GM19468 (cell line): Measurements from ENCODE around the gene WDR70.
"Not testable (repeated sequence)": the region's sequence is repeated elsewhere in the genome, so short reads cannot be mapped to it uniquely, and the experiment has no call there.

Experiments used
- ATAC-seq: cut with Tn5 transposase; IDR thresholded peaks from one replicate; pipeline ENCODE4 v1.9.1; 2021; ENCODE audit warnings: mild to moderate bottlenecking, moderate library complexity, moderate number of reproducible peaks; ENCODE audit not compliant: unreplicated experiment; ENCODE audit errors: extremely low read depth

Gene WDR70

DNA sequence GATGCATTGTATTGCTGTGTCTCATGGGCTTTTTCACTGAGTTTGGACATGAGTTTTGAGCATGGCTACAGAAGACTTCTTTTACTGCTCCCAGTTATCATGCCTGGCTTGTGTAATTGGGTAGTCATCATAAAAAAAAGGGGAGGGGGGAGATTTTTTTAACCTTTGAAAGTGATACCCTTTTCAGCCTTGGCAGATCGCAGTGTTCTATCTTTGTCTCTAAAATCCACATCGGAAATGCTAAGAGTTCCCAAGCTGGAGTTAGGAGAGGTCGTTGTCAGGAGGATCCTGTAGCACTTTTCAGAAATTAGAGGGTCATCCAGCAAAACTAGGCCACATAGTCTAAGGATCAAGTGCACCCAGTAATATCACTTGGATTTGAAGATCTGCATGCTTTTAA, 188.4 kb downstream of the WDR70 start:
- no peak for ATAC-seq

DNA sequence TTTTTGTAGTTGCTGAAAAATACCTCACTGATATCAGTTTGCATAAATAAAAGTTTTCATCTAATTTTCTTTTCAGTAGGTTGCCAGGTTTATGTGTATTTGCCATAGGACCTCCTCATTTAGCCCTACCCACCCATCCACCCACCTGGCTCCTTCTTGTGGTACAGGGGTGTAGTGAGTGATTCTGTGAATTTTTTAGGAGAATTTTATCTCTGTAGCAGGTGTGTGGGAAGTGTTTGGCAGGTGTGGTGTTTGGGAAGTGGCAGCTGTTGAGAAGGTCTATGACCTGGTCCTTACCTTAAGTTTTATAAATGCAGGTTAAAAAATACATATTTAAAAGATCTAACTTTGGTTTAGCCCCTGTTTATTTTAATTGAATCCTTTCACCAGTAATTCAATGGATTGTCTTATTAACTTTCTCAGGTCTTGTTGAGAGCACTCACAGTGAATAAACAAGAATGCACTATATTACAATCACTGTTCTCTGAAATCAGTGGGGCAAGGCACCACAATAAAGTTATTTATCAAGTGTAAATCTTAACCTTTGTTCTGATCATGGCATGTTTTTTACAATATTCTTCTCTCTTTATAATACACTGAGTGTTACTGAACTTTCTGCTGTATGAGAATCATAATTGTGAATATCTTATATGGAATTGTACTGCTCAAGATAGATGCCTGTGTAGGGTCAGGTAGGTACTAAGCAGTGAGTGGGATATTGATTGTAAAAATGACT, 189.1 kb downstream of the WDR70 start:
- no peak for ATAC-seq

DNA sequence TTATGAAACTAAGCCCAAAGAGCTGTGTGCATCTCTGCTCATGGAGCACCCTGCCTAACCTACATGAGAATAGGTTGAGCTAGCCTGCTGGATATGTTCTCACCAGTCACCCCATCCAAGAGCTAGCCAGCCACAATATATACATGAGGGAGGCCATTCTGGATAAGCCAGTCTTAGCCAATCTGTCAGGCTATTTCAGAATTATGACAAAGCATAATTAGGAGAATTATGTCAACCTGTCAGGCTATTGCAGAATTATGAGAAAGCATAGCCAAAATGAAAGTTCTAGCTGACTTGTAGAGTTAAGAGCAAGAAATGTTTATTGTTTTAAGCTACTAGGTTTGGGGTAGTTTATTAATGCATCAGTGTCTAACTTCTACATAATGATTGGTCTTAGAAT, 189.8 kb downstream of the WDR70 start:
- ATAC-seq = no peak

DNA sequence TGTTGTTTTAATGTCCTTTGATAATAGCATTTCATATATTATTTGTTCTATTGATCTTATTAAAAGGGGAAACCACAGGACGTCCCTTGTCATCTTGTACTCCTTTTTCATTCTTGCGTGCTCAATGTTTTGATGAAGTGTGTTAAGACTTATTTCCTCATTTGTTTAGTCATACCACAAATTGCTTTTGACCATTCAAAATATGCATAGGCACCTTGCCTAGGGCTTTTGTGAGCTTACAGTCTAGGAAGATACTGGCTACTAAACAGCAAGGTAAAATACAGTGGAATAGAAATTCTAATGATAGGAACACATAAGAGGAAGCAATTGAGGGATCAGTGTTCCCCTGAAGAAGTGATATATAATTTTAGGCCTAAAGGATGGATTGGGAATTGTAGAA, 190.3 kb downstream of the WDR70 start:
- no peak for ATAC-seq

DNA sequence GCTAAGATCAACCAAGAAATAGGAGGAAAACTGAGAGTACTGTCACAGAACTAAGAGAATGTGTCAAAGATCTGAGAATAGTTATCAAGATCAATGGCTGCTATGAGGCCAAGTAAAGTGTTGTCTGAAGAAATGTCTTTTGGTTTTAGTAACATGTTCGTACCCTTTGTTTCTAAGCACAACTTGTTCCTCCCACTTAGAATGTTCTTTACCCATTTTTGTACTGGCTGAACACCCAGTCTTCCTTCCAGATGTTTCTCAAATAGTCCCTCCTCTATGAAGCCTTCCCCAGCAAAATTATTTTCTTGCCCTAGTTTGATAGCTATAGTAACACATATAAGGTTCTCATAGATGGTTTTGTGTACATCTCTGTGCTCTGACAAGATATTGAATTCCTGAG, 191.5 kb downstream of the WDR70 start:
- ATAC-seq = no peak

DNA sequence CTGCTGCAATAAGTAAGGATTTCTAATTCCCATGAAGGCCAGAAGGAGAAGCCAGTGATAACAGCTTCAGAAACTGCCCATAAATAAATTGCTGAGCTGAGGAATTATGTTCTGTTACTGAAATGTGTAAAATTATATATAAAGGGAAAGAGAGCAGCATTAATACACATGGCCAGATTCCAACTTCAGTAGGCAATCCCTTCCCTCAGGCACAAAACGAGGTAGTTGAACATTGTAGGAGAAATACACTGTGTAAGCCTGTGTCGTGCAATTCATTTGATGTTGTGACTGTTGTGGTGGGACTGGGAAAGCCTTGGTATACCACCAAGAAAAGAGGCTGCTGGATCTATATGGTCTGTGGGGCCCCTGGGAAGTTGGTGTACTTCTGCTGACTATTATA, 192.9 kb downstream of the WDR70 start:
- no peak for ATAC-seq

DNA sequence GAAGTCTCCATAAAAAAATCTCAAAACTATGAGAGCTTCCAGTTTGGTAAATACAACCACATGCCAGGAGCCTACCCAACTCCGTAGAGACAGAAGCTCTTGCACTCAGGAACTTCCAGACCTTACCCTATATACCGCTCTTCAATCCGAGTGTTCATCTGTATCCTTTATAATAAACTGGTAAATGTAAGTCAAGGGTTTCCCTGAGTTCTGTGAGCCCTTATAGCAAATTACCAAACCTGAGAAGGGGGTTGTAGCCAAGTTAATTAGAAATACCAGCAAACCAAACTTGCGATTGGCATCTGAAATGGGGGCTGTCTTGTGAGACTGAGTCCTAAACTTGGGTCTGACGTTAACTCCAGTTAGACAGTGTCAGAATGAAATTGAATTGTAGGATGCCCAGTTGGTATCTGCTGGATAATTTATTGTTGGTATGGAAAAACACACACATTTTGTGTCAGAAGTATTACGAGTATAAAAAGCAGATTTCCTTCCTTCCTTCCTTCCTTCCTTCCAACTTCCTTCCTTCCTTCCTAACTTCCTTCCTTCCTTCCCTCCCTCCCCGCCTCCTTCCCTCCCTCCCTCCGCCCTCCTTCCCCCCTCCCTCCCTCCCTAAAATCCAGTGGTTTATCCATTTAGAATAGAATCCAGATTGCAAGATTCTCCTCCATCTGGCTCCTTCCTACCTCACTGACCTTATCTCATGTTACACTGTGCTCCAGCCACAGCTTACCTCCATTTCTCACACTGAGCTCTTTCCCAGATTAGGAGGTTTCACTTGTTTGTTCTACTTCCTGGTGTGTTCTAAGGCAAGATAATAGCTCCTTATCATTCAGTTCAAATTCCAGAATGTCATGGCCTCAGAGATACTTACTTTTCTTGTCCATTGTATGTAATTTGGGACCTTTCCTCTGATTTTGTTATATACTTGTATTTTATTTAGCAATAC, 196.7 kb downstream of the WDR70 start:
- ATAC-seq = no peak

DNA sequence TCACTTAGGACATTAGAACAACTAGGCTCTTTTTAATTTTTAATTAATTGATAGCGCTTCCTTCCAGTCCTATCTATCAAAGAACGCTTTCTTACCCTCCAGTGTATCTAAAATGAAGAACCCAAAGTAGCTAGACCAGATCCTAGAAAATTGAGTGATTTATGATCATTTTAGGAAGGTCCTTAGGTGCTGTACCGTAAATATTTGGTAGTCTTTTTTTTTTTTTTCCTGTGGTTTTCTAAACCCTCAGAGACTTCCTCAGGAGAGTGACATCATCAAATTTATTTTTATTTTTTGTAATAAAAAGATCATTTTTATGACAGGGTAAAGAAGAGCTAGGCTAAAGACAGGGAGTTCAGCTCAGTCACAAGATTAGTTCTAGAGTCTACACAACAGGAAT, 197.4 kb downstream of the WDR70 start:
- no peak for ATAC-seq

DNA sequence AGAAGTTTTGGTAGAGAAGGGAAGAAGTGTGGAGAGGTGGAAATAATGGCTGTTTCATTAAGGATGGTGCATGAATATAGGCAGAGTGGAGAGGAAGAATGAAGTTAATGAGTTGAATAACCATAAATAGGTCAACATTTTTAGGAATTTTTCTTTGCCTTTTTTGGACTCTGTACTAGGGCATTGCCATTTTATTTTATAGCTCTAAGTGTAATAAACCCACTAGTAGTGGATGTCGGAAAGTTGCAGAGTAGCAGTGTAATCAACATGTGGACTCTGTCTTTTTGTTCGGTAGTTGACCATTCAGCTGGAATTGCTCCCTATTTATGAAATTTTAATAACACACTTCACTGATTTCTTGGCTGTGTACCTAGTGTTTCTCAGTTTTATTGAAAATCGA, 199.1 kb downstream of the WDR70 start:
- ATAC-seq = no peak

DNA sequence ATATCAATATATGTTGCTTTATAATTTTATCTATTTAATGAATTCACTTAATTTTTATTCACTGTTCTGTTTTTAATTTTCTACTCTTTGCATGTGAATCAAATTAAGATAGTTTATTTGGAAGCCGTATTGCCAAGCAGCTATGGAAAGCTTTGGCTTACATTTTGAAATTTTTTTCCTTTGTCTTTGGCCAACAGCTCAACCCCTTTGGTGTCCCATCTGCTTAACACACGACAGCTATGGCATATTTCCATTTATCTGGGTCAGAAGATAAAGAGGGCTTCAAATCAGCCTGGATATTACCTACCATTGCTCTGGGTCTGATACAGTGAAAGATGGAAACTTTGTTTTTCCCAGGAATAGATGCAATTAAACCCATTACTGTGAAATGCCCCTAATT, 201.0 kb downstream of the WDR70 start:
- no peak for ATAC-seq

DNA sequence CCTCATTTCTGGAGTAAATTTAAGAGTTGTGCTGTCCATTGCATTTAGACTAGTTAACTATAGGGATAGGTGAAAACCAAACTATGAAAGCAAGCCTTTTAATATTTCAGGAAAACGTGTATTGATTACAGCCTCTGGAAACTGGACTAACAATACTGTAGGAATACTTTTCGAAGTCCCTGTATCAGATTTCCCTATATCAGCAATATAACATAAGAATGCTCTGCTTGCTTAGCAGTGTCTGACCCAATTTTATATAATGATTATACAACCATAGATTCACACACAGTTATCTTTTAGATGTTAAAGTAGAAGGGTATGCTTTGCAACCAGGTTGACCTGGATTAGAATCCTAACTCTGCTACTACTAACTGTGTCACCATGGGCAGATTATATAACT, 203.1 kb downstream of the WDR70 start:
- no peak for ATAC-seq

DNA sequence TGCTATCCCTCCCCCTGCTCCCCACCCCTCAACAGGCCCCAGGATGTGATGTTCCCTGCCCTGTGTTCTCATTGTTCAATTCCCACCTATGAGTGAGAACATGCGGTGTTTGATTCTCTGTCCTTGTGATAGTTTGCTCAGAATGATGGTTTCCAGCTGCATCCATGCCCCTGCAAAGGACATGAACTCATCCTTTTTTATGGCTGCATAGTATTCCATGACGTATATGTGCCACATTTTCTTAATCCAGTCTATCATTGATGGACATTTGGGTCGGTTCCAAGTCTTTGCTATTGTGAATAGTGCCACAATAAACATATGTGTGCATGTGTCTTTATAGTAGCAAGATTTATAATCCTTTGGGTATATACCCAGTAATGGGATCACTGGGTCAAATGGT, 214.2 kb downstream of the WDR70 start:
- not testable (repeated sequence) for ATAC-seq

DNA sequence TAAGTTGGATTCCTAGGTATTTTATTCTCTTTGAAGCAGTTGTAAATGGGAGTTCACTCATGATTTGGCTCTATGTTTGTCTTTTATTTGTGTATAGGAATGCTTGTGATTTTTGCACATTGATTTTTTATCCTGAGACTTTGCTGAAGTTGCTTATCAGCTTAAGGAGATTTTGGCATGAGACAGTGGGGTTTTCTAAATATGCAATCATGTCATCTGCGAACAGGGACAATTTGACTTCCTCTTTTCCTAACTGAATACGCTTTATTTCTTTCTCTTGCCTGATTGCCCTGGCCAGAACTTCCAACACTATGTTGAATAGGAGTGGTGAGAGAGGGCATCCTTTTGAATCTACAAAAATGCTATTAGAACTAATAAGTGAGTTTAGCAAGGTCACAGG, 215.7 kb downstream of the WDR70 start:
- not testable (repeated sequence) for ATAC-seq

DNA sequence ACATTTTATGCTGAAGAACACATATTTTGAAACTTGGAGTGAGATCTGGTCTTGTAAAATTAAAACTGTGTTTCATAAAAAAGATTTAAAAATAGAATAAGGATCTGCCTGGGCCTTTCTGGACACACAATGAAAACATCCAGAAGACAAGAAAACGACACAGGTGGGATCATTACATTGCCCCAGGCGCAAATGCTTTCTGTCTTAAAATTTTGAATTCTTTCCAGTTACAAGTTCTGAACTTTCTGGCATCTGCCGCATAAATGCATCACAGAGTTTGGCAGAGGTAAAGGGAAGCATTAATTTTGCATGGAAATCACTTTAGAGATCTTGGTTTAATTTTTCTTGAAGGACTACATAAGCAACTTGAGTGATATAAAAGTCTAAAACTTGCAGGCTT, 219.6 kb downstream of the WDR70 start:
- no peak for ATAC-seq

DNA sequence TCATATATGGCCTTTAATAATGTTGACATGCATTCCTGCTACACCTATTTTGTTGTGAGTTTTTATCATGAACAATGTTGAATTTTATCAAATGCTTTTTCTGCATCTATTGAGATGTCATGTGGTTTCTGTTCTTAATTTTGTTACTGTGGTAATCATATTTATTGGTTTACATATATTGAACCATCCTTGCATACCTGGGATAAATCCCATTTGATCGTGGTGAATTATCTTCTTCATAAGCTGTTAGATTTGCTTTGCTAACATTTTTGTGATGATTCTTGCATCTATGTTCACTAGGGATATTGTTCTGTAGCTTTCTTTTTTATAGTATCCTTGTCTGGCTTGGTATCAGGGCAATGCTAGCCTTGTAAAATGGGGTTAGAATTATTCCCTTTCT, 222.0 kb downstream of the WDR70 start:
- no peak for ATAC-seq

DNA sequence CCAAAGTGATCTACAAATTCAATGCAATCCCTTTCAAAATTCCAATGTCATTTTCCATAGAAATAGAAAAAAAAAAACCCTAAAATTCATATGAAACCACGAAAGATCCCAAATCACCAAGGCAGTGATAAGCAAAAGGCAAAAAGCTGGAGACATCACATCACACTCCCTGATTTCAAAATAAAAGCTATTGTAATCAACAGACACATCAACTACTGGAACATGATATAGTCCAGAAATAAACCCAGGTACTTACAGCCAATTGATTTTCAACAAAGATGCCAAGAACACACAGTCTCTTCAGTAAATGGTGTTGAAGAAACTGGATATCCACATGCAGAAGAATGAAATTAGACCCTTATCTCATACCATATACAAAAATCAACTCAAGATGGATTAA, 224.0 kb downstream of the WDR70 start:
- ATAC-seq = no peak

DNA sequence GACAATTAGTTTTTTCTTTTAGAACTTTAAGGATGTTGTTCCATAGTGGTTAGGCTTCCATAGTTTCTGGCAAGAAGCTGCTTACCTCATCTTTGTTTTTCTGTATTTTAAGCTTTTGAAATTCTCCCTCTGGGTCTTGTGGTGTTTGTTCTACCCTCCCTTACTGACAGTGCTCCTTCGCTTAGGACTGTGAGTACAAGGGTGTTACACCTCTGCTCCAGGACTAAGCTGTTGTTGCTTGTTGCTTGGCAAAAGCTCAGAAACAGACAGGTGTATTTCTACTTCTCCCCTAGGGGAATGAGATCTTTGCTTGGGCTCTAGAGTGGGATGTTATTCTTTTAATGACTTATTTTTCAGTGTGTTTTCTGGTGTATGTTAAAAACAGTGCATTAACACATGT, 225.2 kb downstream of the WDR70 start:
- no peak for ATAC-seq

DNA sequence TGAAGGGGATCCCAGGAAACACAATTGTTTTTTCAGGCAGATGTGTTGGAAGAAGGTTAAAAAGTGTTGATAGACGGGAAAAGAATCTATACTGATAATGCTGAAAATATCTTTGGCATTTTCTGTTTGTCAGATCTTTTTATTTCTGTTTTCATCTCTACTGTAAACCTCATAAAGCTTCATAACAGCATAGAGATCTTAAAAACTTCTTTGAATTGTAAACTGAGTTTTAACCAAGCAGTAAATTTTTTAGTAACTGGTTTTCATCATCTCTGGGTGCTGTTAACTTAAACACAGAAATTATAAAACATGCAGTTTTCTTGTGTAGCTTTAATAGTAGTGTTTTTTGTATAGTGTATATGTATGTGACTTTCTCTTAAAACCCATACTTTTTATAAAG, 227.0 kb downstream of the WDR70 start:
- no peak for ATAC-seq

DNA sequence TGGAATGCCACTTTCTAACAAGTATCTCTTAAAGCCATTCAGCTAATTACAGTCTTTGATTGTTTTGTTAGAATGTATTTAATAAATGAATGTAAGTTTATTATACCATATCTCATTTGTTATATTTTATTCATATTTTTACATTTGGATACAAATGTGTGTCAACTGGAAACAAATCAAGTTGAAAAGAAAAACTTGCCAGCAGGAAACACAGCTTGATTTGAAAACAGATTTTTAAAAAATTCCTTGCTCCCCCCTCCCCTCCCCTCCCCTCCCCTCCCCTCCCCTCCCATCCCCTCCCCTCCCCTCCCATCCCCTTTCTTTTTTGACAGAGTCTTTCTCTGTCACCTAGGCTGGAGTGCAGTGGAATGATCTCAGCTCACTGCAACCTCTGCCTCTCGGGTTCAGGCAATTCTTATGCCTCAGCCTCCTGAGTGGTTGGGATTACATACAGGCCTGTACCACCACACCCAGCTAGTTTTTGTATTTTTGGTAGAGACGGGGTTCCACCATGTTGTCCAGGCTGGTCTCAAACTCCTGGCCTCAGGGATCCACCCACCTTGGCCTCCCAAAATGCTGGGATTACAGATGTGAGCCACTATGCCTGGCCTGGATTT, 227.6 kb downstream of the WDR70 start:
- no peak for ATAC-seq

DNA sequence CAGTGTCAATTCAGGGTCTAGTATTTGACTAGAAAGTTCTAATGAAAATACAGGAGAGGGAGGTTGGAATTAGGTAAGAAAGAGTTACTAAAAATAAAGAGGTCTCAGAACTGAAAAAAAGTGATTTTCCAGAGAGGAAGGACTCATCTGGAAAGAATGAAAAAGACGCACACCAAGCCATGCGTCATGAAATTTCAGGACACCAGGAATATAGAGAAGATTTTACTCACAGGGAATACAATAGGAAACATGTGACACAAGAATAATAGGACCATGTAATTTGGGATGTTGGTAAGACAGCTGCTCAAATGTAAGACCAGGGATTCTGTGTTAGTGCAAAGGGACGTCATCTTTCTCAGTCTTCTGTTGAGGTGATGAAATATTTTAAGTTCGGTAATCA, 236.1 kb downstream of the WDR70 start:
- no peak for ATAC-seq

DNA sequence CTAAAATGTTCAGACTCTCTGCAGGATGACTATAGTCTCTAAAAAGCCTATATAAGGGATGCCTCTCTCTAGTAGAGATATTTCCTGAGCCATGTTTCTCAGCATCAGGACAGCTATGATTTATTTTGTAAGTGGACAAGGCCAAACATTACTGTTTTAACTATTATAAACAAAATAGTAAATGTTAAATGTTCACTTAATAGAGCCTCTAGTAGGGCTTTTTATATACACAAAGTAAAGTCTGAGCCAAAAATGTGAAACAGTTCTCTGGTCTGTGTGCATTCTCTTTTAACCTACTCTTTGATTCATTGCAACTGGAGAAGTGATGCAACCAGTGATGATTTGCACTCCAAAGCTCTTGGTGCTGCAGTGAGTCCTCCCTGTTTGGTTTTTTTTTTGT, 240.2 kb downstream of the WDR70 start:
- no peak for ATAC-seq
